PC-3 (cell line): ENCODE results near the gene RANBP10.

Source experiments
- EZH2 ChIP-seq: fragments of 300-600 bp; sonication (generic); IDR thresholded peaks from one replicate; pipeline ENCODE4 v1.6.1; 2017; ENCODE audit warnings: antibody characterized with exemption, mild to moderate bottlenecking, low read length; ENCODE audit not compliant: unreplicated experiment
- TF ChIP-seq, protein P1 (sequence below): fragments of 300-600 bp; sonication (generic); conservative IDR thresholded peaks from 2 replicates; pipeline ENCODE4 v1.5.1; 2017; ENCODE audit warnings: antibody characterized with exemption, low read depth, mild to moderate bottlenecking, low read length

DNA sequence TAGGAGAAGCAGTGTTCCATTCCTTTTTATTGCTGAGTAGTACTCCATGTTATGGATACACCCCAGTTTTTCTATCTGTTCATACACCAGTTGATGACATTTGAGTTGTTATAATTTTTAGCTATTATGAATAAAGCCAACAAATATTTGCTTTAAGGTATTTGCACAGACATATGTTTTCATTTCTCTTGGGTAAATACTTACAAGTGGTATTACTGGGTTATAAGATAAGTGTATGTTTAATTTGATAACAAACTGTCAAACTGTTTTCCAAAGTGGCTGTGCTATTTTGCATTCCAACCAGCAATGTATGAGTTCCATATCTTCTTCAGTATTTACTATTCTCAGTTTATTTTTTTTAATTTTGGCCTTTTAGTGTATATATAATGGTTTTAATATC, 59.5 kb downstream of the RANBP10 start:
- TF ChIP-seq, protein P1, sequence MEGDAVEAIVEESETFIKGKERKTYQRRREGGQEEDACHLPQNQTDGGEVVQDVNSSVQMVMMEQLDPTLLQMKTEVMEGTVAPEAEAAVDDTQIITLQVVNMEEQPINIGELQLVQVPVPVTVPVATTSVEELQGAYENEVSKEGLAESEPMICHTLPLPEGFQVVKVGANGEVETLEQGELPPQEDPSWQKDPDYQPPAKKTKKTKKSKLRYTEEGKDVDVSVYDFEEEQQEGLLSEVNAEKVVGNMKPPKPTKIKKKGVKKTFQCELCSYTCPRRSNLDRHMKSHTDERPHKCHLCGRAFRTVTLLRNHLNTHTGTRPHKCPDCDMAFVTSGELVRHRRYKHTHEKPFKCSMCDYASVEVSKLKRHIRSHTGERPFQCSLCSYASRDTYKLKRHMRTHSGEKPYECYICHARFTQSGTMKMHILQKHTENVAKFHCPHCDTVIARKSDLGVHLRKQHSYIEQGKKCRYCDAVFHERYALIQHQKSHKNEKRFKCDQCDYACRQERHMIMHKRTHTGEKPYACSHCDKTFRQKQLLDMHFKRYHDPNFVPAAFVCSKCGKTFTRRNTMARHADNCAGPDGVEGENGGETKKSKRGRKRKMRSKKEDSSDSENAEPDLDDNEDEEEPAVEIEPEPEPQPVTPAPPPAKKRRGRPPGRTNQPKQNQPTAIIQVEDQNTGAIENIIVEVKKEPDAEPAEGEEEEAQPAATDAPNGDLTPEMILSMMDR, result no peak
- TF ChIP-seq EZH2, result no peak
